Stimulated activated CD4-positive, alpha-beta T cell treated with anti-CD3 and anti-CD28 coated beads, Interleukin-1b, Interleukin-23, amount 100 ng/mL, for 24 hours (primary cell): ENCODE results near the gene RLBP1.

Source experiments
- DNase-seq, 4 experiments: peaks; one replicate each; pipeline ENCODE4 v3.0.0-alpha.2; 2020; ENCODE audit warnings: low read depth in 4 of 4, low spot score in 1 of 4

RLBP1 gene

DNA sequence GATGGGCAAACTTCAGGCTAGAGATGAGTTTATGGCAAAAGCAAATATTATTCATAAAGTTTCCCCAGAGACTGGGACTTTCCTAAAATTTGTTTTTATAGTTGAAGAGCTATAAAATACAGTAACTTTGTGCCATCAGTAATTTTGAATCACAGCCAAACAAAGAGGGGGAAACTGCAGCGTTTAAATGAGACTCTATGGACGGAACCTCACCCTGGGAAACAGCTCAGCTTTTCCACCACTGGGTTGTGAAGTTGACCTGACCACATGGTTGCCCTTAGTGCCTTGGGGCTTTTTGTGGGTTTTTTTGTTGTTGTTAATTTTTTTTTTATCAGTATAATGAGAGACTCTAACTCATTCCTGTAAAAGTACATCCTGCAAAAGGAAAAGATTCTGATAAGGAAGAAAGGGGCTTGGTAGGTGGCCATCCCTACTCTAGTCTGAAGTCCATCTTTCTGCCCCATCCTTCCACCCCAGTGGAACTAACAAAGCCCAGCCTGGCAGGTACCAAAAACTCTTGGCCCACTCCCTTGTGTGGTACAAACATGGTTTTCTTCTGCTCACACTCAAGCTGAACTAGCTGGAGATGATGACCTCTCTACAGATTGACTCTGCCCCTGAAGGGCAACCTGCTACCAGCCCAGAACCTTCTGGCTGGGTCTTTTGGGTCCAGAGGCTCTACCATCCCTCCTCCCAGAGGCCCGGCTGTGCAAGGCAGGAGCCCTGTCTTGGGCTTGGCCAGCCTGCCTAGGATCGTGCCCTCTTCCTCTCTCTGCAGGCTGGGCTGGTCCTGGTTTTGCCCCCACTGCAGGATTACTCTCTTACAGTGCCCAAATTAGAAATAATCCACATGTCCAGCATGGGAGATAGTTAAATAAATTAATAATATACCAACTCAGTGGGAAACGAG is 41.2 kb downstream of the RLBP1 start:
- DNase-seq = peak in 1 of 4 experiments; percentile 55

DNA sequence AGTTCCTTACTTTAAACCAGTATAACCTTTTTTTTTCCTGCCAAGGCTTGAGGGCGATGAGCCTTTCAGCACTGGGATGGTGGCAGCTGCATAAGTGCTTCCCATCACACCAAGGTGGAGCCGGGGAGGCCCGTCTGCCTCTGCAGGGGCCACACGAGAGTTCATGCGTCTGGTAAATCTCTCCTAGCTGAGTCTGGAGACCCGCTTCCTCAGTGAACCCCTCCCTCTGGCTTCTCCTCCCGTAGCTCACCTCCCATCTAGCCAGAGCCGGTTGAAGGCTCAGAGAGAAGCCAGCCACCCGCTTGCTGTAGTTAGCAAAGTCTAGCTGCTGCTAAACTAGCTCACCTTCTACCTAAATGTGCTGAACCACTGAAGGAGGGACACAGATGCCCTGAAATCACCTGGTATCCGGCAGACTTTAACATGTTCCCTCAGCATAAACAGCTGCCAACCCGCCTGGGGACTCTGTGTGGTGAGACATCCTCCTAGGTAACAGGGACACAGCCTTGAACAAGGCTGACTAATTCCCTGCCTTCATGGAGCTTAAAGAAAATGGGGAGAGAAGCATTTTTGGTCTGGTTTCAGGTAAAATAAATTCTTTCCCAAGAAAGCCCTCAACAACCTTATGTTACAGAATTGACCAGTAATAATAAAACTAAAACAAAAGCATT is 42.9 kb downstream of the RLBP1 start:
- no peak for DNase-seq

DNA sequence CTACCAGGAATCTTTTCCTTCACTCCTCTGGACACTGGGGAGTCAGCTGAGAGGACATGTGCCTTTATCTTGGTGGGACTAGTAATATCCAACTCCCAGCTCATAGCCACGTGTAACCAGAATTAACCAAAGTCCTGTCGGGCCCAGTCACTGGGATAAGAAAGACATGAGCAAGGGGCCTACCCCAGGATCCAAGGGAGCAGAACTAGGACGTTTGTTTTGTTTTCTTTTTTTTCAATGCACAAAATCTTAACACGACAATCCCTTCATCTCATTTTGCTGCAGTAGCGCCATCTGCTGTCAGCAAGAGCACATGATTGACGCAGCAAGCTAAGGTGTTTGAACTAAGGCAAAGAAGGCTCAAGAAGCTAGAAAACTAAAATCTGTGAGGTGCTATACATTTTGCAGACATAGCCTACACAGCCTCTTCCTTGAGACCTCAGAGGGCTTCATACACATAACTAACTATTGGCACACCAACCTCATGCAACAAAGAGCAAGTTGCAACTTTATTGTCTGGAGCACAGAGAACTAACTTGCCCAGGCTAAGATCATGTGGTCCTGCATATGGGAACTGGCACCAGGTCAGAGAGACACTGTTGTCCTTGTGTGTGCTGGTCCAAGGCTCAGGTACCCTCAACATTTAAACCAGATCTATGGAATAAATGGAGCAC is 43.6 kb downstream of the RLBP1 start:
- peak; percentile 29 to 51 (median 40) for DNase-seq

DNA sequence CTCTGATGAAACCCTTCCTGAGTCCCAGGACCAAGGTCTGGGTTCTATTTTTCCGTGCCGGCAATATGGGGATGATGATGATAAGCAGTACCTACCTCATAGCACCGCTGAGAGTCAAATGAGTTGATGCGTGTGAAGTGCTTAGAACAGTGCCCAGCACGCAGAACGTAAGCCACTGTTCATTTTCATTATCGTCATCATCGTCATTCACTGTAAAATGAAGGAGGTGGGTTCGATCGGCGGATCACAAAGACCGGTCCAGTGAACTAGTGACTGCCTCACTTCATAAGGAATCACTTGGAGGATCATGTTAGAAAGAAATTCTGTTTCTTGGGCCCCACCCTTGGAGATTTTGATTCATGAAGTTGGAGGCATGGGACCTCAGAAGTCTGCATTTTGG is 44.3 kb downstream of the RLBP1 start:
- no peak for DNase-seq

DNA sequence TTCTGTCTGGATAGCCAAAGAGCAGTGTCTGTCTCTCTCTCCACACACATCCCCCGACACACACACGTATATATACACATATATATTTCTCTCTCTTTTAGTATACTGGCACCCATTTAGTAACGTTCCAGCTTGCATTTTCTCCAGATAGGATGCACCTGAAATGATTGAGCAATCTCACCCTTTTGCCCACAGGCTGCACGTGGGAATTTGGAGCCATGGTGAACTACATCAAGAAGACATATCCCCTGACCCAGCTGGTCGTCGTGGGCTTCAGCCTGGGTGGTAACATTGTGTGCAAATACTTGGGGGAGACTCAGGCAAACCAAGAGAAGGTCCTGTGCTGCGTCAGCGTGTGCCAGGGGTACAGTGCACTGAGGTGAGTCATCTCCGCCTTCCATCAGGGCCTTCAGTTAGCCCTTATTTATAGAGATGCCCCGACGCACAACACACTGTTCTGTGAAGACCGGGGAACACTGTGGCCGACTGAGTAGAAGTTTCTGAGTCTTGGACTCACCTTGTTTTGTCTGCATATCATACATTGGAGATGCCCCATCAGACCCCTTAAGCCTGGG is 45.7 kb downstream of the RLBP1 start:
- DNase-seq = no peak

DNA sequence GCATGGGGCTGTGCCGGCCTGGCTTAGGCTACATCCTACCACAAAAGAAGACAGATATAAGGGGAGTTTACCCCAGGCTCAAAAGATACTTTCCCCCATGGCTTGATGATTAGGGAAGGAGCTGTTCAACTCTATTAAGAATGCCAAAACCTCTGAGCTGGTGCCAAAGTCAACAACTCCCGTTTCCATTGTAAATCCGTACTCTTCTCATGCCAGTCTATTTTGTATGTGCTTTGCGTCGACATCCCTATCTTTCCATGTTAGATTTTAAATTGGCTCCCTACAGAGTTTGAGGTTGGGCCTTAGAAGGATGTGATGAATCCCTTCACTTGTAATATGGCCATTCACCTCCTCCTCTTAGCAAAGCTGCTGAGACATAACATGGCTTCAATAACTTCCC is 46.9 kb downstream of the RLBP1 start:
- no peak for DNase-seq

DNA sequence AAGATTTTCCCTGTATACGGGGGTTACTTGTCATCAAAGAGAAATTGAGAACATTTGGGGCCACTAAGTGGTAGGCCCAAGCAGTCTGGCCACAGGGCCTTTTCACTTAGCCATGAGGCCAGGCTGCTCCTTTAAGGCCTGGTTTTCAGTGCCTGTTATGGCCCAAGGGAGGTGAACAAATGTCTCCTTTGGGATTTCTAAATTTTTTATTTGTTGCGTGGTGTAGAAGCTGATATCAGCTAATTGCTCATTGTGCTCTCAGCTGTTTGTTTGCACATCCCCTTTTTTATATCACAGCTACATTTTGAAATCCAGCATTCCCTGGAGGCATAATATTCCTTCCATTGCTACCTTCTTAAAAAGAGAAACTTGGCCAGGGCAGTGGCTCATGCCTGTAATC is 48.5 kb downstream of the RLBP1 start:
- DNase-seq = no peak

DNA sequence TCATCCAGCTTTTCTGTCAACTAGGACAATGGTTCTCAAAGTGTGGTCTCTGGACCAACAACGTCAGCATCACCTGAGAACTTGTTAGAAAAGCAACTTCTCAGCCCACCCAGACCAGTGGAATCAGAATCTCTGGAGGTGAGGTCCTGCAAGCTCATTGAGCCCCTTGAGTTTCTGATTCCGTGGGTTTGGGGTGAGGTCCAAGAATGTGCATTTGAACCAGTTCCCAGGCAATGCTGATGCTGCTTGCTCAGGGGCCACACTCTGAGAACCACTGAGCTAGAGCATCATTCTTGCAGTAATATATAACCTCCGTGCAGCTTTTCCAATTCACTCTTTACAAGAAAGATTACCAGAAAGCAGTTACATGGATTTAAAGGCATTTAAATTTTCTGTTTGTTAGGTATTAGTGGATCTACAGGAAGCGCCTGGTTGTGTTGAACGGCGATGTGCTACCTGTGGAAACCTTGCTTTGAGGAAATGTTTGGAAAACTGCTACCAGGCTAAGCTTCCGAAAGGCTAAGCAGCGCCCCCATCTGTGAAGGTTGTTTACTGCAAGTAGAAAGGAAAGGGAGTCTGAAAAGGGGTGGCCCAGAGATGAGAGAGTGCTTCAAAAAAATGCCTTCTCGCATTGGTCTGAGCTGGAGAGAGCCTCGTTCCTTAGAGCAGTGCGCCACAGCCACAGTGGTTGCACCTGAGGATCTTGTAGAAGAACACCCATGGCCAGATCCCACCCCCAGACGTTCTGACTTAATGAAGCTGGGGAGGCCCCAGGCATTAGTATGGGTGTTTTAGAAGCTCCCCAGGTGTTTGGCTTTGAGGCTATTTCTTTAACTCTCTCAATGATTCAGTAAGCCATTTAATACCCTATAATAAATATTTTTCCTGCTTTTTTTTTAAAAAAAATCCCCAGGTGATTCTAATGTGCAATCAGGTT is 50.0 kb downstream of the RLBP1 start:
- no peak for DNase-seq

DNA sequence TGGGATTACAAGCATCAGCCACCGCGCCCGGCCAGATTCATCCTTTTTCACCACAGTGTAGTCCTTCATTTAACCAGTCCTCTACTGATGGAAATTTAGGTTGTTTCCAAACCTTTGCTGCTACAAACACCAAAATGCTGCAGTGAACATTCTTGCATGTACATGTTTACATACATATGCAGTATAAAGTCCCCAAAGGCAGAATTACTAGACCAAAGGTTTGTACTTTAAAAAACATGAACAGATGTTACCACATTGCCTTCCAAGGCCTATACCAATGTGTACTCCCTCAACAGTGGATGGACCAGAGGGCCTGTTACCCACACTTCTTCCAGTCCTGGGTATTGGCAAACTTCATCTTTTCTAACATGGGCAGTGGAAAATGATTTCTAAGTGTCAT is 51.0 kb downstream of the RLBP1 start:
- DNase-seq = no peak

DNA sequence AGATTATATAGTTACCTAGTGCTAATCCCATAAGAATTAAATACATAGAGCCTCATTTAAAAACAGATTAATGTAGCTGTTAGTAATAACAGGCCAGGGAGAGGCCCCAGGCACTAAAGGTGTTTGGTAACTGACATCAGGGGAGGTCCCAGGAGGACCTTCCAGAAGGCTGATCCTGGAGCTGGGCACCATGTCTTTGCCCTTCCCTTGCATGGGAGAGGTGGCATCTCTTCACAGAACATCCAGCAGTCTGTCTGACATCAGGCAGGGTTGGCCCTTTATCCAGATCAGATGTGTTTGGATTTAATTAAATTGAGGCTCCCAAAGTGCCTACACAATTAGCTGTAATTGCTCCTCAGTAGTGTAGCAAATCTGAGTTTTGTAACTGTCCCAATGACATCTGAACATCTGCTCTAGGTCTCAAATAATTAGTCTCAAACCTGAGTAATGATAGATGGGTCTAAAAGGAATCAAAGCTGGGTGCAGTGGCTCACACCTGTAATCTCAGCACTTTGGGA is 53.0 kb downstream of the RLBP1 start:
- no peak for DNase-seq

DNA sequence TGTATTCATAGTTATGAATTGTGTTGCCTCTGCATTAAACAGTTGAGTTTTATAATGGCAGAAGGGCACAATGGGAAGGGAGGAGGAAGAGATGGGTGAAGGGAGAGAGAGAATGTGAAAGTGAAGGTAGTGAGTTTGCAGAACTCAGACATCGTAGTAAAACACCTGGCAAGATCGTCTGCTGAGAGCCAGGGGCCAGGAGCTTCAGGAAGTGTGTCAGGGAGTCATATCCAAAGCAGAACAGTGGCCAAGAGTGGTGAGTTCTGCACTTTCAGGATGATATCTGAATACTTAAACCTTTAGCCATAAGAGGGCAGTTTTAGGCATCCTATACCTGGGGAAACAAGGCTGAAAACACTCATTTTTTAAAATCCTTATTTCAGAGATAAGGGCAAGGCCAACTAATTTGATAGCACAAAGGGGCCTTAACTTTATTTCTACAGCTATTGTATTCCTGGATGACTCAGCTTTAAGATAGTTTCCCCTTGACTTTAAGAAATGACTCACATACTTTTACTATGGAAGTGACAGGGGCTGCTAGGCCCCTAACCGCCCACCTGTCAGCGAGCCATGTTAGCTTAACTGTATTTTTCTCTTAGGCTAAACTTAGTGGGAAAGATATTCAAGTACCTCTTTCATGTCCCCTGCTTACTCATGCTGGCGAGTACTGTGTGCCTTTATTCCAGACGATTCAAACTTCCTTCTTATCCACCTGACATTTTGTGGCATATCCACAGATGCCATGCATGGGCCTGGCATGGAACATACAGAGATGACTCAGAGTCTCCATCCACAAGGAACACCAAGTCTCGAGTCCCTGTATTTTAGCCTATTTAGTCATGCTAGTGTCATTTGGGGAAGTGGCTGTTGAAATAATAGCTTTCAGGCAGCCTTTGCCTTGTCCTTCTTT is 53.9 kb downstream of the RLBP1 start:
- peak; percentile 37 to 63 (median 52) for DNase-seq

DNA sequence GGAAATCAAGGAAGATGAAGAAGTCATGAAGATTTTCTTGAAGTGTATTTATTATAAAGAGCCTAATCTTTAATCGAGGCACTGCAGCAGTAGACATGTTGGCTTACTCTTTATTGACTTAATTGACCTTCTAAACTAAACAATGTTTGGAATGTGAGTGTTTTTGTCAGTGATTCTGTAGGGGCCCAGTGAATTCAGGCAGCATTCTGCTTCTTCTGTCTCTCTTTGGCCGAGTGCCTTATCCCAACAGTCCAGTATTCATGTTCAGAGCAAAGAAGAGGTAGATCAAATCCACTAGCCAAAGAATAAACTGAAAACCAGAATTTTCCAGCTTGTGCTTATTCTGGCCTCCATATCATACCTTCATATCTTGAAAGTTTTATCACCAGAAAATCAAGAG is 55.7 kb downstream of the RLBP1 start:
- no peak for DNase-seq

DNA sequence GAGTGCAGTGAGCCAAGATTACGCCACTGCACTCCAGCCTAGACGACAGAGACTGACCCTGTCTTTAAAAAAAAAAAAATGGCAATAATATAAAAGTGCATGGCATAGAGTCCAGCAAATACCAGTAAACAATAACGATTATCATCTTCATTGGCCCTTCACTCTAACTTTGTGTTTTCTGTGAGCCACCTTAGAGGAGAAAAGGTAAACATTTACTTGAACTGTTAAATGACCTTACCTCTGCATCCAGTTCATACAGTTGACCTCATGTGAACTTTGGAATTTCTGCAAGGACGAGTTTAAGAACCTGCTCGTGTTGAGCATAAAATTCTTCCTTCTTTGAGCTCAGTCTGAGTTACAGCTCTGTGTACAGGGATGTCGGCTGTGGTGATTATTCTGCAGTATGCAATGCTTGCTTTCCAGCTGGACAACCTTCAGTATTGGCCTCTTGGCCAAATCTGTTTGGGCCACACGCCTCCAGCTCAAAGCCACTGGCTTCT is 56.6 kb downstream of the RLBP1 start:
- no peak for DNase-seq

DNA sequence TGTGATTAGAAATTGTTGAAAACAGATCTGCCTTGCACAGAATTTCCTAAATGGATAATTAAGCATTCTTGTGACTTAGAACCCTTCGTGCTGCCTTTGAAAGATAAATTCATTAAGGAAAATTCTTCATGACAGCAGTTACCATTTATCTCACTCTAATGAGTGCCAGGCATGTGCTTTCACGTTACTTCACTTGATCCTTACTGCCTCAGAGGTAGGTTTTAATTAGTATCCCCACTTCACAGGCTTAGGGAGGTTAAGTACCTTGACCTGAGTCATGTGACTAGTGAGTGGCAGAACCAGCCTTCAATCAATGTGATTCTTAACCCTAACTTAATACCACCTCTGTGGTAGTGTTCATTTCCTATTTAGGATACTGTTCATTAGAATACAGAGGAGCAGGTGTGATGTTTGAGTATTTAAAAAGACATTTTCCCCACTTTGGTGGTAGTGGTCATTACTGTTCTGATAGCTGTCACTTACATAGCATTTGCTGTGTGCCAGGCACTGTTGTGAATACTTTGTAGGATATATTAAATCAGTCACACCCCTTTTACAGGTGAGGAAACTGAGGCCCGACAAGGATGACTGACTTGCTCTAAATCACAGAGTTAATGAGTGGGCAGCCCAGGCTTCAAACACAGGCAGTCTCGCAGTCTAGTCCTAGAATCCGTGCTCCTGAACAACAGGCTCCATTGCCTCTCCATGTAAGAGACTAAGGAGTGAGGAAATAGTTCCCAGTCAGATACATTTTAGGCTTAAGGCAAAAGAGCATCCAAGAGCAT is 57.9 kb downstream of the RLBP1 start:
- DNase-seq = no peak

DNA sequence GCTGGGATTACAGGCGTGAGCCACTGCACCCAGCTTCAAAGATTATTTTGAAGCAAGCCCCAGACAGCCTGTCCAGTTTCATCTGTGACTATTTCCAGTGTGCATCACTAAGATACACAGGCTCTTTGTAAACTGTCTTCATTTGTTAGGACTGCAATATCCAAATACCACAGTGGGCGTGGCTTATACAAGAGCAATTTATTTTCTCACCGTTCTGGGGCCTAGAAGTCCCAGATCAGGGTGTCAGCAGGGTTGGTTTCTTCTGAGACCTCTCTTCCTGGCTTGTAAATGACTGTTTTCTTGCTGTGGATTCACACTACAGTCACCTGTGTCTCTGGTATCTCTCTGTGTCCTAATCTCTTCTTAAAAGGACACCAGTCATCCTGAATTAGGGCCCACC is 59.7 kb downstream of the RLBP1 start:
- no peak for DNase-seq
